ENCODE results near the gene IFNL2. TPM values are rescaled to one million over a fixed set of nuclear protein-coding genes. Genes with fewer than 3 reads are reported as not detected.

IFNL2 gene
- total and polyA plus RNA-seq, 9 of the 15 experiments (the other 6 are each of a cell fraction or from before 2014, with no cell fraction given), result not detected

DNA sequence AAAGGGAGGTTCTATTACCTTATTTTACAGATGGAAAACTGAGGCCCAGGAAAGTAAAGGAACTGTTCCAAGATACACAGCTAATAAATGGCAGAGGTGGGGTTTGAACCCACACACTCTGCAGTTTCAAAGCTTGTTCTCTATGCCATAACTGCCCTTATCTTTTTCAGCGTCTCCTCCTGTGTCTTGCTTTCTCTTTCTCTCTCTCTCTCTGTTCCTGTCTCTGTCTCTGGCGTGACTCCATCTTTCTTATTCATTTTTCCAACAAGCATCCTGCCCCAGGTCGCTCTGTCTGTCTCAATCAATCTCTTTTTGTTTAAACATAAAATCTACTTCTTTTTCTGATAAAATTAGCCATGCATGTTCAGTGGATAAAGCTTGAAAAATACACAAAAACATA, 16.4 kb upstream of the IFNL2 start:
- FAIRE-seq, result peak; percentile 55
- no peaks in the 10 kb centered on the region for H3K36me3 ChIP-seq (ENCODE audit: control insufficient read depth, insufficient read depth, low read length)
- BruUV-seq (replicated peaks), result no TSS peak

GRCh38 chr19:39252458-39252857, 15.7 kb upstream of the IFNL2 start:
- no peaks in the 10 kb centered on the region for H3K9me1 ChIP-seq (ENCODE audit: control insufficient read depth, insufficient read depth, low read length)
- H4K20me1 ChIP-seq (replicated peaks; ENCODE audit: control insufficient read depth, insufficient read depth, low read length), result no peaks in the 10 kb centered on the region
- FAIRE-seq (no peak), ATAC-seq (no peak), DNase-seq (ENCODE audit: extremely low read depth in 1 of 4, low spot score in 3 of 4) (peak in 2 of 4 experiments; percentile 28 to 30)
- H3K4me3 ChIP-seq, result no peak overlapping the region
- H3K27ac ChIP-seq (ENCODE audit: extremely low read depth, low read depth, low read length), result no peak overlapping the region
- no peaks in the 10 kb centered on the region for H3K36me3 ChIP-seq (ENCODE audit: control insufficient read depth, insufficient read depth, low read length)
- no TSS peak for BruUV-seq (replicated peaks)
- no peaks in the 10 kb centered on the region for H3K79me2 ChIP-seq (ENCODE audit: control insufficient read depth, insufficient read depth, low read length)
- H3K9me3 ChIP-seq (replicated peaks; ENCODE audit: control insufficient read depth, insufficient read depth, low read depth, low read length), result no peaks in the 10 kb centered on the region
- 3% methylated on average over 3 of the region's 3 CpGs for WGBS (ENCODE audit: insufficient coverage, low coverage, missing lambda C conversion rate)
- H3K4me2 ChIP-seq (ENCODE audit: insufficient read depth, low read length), result peak overlapping the region; percentile 4; the same call in 1 of the 2 replicates
- no peaks in the 10 kb centered on the region for H3K27me3 ChIP-seq (ENCODE audit: control insufficient read depth in 2 of 2, insufficient read depth in 2 of 2, low read length in 2 of 2)
- peak overlapping the region in 1 of 2 experiments; percentile 22; a peak in 1 of 4 replicates for H3K9ac ChIP-seq (ENCODE audit: insufficient read depth in 1 of 2, low read depth in 2 of 2, low read length in 2 of 2)
- intact Hi-C loops (cut with micrococcal nuclease), result loop anchor here (10.0 kb wide), 1 partner anchor 52 kb away; no protein-coding TSS in a partner anchor
- ChIA-PET POLR2A (interaction anchor here (0.5 to 1.0 kb wide), 3 partner anchors 28 to 48 kb away, joined by 3 read pairs; no protein-coding TSS in a partner anchor), CTCF (ENCODE audit: low intra/inter-chr PET ratio) (no interaction called here)
- peaks cover 44 to 50% of the 10 kb centered on the region in 2 experiments for H3K4me1 ChIP-seq (replicated peaks in 1 of 2; ENCODE audit: control insufficient read depth in 2 of 2, insufficient read depth in 2 of 2, low read length in 2 of 2)
- H2AFZ ChIP-seq (ENCODE audit: low read depth, low read length), result peak overlapping the region; percentile 52; the same call in 1 of the 2 replicates
- in situ Hi-C loops (cut with MboI), result no loop called here
- no peak for TF ChIP-seq SIRT6 (IDR thresholded peaks at IDR 0.05; ENCODE audit: low read depth, low read length)
- TF ChIP-seq DMBX1 (CRISPR knock-in tag; IDR thresholded peaks at IDR 0.05; ENCODE audit: borderline replicate concordance), result no peak
- TF ChIP-seq NFIC (IDR thresholded peaks at IDR 0.05), result no peak
- TF ChIP-seq ETV1 (tag; conservative IDR thresholded peaks at IDR 0.05; ENCODE audit: low read depth), result no peak
- peak; percentile 44; the same call in 1 of the 2 replicates for TF ChIP-seq ARID1B (IDR thresholded peaks at IDR 0.05)
- no peak for TF ChIP-seq TGIF2 (CRISPR knock-in tag; IDR thresholded peaks at IDR 0.05)
- TF ChIP-seq TEAD4 (IDR thresholded peaks at IDR 0.05; ENCODE audit: low read length), result peak; percentile 81
- TF ChIP-seq TEAD4 (CRISPR knock-in tag; IDR thresholded peaks at IDR 0.05; ENCODE audit: borderline replicate concordance), result no peak
- peak; percentile 65; the same call in 1 of the 2 replicates for TF ChIP-seq ZKSCAN8 (CRISPR knock-in tag; IDR thresholded peaks at IDR 0.05)
- TF ChIP-seq HDAC1 (IDR thresholded peaks at IDR 0.05), result no peak
- TF ChIP-seq ZNF766 (CRISPR knock-in tag; conservative IDR thresholded peaks at IDR 0.05), result no peak
- TF ChIP-seq HMGN3 (IDR thresholded peaks at IDR 0.05; ENCODE audit: borderline replicate concordance, extremely low read depth, insufficient read length, low read depth, low read length), result no peak
- TF ChIP-seq TAL1 (IDR thresholded peaks at IDR 0.05), result peak; percentile 57
- TF ChIP-seq POLR2AphosphoS5 (IDR thresholded peaks at IDR 0.05; ENCODE audit: control insufficient read depth, insufficient read depth, low read depth, low read length), result 0 out of 2 replicates have a peak, but pooled peaks have one; percentile 42
- peak; percentile 82 for TF ChIP-seq CBFA2T3 (IDR thresholded peaks at IDR 0.05)
- no peak for TF ChIP-seq ILK (tag; IDR thresholded peaks at IDR 0.05; ENCODE audit: borderline replicate concordance, low read depth)

More for the DNA sequence above, 16.4 kb upstream of the IFNL2 start:
- H3K27ac ChIP-seq (ENCODE audit: extremely low read depth, low read depth, low read length), result no peak overlapping the region
- in situ Hi-C loops (cut with MboI) (no loop called here), intact Hi-C loops (cut with micrococcal nuclease) (loop anchor here (10.0 kb wide), 1 partner anchor 53 kb away; no protein-coding TSS in a partner anchor)
- ChIA-PET CTCF (ENCODE audit: low intra/inter-chr PET ratio) (no interaction called here), POLR2A (interaction anchor here (0.5 to 1.0 kb wide), 2 partner anchors 29 to 40 kb away, joined by 3 read pairs; no protein-coding TSS in a partner anchor)
- ATAC-seq (no peak), DNase-seq (ENCODE audit: extremely low read depth in 1 of 4, low spot score in 3 of 4) (peak in 1 of 4 experiments; percentile 26)
- no peak for TF ChIP-seq TCF3 (CRISPR knock-in tag; IDR thresholded peaks at IDR 0.05)
- TF ChIP-seq ZKSCAN8 (CRISPR knock-in tag; IDR thresholded peaks at IDR 0.05), result peak; percentile 2; the same call in 1 of the 2 replicates
- peak; percentile 17 for TF ChIP-seq CXXC5 (CRISPR knock-in tag; IDR thresholded peaks at IDR 0.05)
- TF ChIP-seq ZNF77 (CRISPR knock-in tag; IDR thresholded peaks at IDR 0.05), result no peak
- TF ChIP-seq RBM25 (IDR thresholded peaks at IDR 0.05; ENCODE audit: low read depth, low read length, severe bottlenecking), result peak; percentile 18
- H3K27me3 ChIP-seq (ENCODE audit: control insufficient read depth in 2 of 2, insufficient read depth in 2 of 2, low read length in 2 of 2), result no peaks in the 10 kb centered on the region
- H3K79me2 ChIP-seq (ENCODE audit: control insufficient read depth, insufficient read depth, low read length), result no peaks in the 10 kb centered on the region
- no peak overlapping the region for H3K4me2 ChIP-seq (ENCODE audit: insufficient read depth, low read length)
- peaks cover 44 to 56% of the 10 kb centered on the region in 2 experiments for H3K4me1 ChIP-seq (replicated peaks in 1 of 2; ENCODE audit: control insufficient read depth in 2 of 2, insufficient read depth in 2 of 2, low read length in 2 of 2)
- no peak overlapping the region for H3K9ac ChIP-seq (ENCODE audit: insufficient read depth in 1 of 2, low read depth in 2 of 2, low read length in 2 of 2)
- 34% methylated on average over 3 of the region's 3 CpGs for WGBS (ENCODE audit: insufficient coverage, low coverage, missing lambda C conversion rate)
- no peaks in the 10 kb centered on the region for H3K9me3 ChIP-seq (replicated peaks; ENCODE audit: control insufficient read depth, insufficient read depth, low read depth, low read length)
- peak overlapping the region; percentile 52 for H2AFZ ChIP-seq (ENCODE audit: low read depth, low read length)
- H4K20me1 ChIP-seq (replicated peaks; ENCODE audit: control insufficient read depth, insufficient read depth, low read length), result no peaks in the 10 kb centered on the region
- H3K4me3 ChIP-seq, result no peak overlapping the region
- no peaks in the 10 kb centered on the region for H3K9me1 ChIP-seq (ENCODE audit: control insufficient read depth, insufficient read depth, low read length)

All from K562 (cell line).